LNCaP clone FGC (cell line): ENCODE measurements around the gene HEPHL1.

Experiments
- DNase-seq: peaks from one replicate; pipeline ENCODE4 v3.0.0-alpha.2; 2011; ENCODE audit warnings: low read depth
- H3K4me3 ChIP-seq: 2 replicates; pipeline ENCODE4 v1.5.1; 2011; ENCODE audit warnings: mild to moderate bottlenecking, low read depth, low read length, control low read depth
- CTCF ChIP-seq: IDR thresholded peaks from 2 replicates; pipeline ENCODE4 v1.5.1; 2012; ENCODE audit warnings: mild to moderate bottlenecking; ENCODE audit not compliant: control insufficient read depth, insufficient read depth; ENCODE audit errors: extremely low read depth

Gene HEPHL1

GRCh38 chr11:94002226-94002625 is 18.9 kb upstream of the HEPHL1 start:
- DNase-seq, result no peak
- no peak for TF ChIP-seq CTCF
- H3K4me3 ChIP-seq, result no peak overlapping the region

GRCh38 chr11:94007426-94007825 is 13.7 kb upstream of the HEPHL1 start:
- DNase-seq, result no peak
- TF ChIP-seq CTCF, result no peak
- no peak overlapping the region for H3K4me3 ChIP-seq

- DNase-seq, result no peak
- no peak overlapping the region for H3K4me3 ChIP-seq
- no peak for TF ChIP-seq CTCF
These were observed 13.2 kb upstream of the HEPHL1 start for GRCh38 chr11:94007906-94008305.

GRCh38 chr11:94010136-94010535 is 11.0 kb upstream of the HEPHL1 start:
- no peak for DNase-seq
- no peak overlapping the region for H3K4me3 ChIP-seq
- no peak for TF ChIP-seq CTCF

- DNase-seq, result no peak
- H3K4me3 ChIP-seq, result no peak overlapping the region
- no peak for TF ChIP-seq CTCF
These were observed 9.7 kb upstream of the HEPHL1 start for GRCh38 chr11:94011478-94011877.

GRCh38 chr11:94017446-94017845 is 3.7 kb upstream of the HEPHL1 start:
- H3K4me3 ChIP-seq, result no peak overlapping the region
- DNase-seq, result no peak
- no peak for TF ChIP-seq CTCF

GRCh38 chr11:94018721-94019120 is 2.4 kb upstream of the HEPHL1 start:
- TF ChIP-seq CTCF, result no peak
- DNase-seq, result no peak
- H3K4me3 ChIP-seq, result no peak overlapping the region
